SK-N-MC (cell line): ENCODE data around the gene DOK5.

Source experiments
- EZH2 ChIP-seq: fragments of 200-600 bp; sonication (generic); IDR thresholded peaks from one replicate; pipeline ENCODE4 v1.6.1; 2017; ENCODE audit warnings: antibody characterized with exemption
- FOXP2 ChIP-seq: optimal IDR thresholded peaks from 2 replicates; pipeline ENCODE3; 2011; ENCODE audit warnings: mild to moderate bottlenecking, moderate library complexity; ENCODE audit not compliant: insufficient read depth; ENCODE audit errors: extremely low read length, control extremely low read depth
- POLR2AphosphoS5 ChIP-seq: IDR thresholded peaks from 2 replicates; pipeline ENCODE4 v1.6.1; 2012; ENCODE audit warnings: mild to moderate bottlenecking, low read depth, low read length, borderline replicate concordance

GRCh38 chr20:54557806-54558590 lies 82.6 kb downstream of the DOK5 start:
- TF ChIP-seq EZH2 (no peak), POLR2AphosphoS5 (no peak), FOXP2 (no peak)
